ENCODE data around the gene REV1.
"Not testable (repeated sequence)": the region's sequence is repeated elsewhere in the genome, so short reads cannot be mapped to it uniquely, and the experiment has no call there.

The REV1 gene

DNA sequence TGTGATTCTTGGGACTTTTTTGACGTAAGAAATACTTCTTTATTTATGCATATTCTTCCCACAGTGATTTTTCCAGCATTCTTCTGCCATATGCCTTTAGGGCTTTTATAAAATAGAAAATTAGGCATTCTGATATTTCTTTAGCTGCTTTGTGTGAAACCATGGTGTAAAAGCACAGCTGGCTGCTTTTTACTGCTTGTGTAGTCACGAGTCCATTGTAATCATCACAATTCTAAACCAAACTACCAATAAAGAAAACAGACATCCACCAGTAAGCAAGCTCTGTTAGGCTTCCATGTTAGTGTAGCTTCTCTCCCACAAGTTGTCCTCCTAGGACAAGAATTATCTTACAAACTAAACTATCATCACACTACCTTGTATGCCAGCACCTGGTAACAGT lies 90.0 kb downstream of the REV1 start:
- DNase-seq, result no peak

DNA sequence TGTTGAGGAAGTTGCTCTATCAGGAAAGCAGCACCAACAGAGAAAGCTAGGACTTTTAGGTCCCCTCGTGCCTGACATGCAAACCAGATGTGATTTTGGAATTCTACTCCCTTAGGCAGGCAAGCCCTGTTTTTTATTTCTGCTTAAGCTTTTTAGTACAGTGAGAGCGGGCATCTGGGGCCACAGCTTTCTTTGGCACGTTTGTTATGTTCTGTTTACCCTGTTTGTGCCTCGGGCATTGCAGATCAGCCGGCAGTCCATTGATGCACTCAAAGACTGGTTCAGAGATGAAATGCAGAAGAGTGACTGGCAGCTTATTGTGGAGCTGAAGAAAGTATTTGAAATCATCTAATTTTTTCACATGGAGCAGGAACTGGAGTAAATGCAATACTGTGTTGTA lies 90.8 kb downstream of the REV1 start:
- DNase-seq, result no peak

DNA sequence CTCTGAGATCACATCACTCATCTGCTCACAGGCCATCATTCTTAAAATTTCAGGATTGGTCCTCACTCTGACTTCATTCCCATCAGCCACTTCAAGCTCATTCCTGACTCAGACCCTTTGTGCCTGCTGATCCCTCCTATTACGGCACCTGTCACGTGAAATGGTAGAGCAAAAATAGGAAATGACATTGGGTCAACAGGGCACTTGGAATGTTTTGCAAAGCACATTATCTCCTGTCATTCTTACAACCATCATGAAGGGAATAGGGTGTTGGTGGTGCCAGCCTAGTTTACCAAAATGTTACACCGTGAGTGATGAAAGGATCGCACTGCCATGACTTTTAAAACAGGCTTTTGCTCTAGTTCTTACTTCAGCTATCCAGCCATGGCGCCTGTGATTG lies 91.5 kb downstream of the REV1 start:
- DNase-seq, result no peak

DNA sequence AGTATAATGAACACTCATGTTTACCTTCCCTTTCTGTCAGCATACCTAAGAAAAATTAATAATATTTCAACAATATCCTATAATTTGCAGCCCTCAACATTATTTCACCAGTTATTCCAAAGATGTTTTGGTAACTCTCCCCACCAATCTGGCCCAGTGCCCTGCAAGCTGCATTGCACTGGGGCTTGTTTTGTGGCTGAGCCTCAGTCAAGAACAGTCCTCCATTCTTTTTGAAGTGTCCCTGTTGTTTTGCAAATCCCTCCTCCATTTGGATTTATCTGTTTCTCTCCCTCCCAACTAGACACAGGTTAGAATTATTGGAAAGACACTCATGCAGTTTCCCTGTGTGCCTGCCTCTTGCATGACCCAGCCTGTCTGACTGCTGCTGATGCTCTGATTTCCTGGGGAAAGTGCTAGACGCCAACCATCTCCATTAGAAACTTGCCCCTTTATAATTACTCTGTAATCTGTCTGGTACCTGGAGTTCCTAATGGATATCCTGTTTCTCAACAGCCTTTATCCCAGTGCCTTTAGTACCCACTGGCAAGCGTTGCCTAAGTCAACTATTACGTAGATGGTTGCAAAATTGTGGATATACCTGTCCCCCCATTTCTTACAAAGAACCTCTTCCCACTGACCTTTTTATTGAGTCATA lies 92.4 kb downstream of the REV1 start:
- DNase-seq, result no peak

DNA sequence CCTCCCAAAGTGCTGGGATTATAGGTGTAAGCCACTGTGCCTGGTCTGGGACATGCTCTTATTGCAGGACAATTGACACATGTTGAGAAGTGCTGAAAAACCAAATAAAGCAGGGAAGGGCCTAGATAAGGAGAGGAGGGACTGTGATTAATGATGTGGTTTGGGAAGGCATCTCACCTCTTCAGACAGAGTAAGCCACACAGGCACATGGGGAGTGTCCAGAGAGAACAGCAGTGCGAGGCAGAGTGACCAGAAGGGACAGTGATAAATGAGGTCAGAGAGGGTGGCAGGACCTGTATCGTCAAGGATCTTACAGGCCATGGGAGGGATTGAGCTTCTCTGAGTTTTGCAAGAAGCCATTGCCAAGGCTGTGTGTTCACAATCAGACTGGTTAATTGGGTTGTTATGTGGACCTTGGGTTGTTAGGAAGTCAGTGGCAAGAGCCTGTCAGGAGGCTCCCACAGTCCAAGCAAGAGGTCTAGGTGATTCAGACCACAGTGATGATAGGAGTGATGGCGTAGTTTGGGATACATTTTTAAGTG lies 94.2 kb downstream of the REV1 start:
- DNase-seq, result no peak

DNA sequence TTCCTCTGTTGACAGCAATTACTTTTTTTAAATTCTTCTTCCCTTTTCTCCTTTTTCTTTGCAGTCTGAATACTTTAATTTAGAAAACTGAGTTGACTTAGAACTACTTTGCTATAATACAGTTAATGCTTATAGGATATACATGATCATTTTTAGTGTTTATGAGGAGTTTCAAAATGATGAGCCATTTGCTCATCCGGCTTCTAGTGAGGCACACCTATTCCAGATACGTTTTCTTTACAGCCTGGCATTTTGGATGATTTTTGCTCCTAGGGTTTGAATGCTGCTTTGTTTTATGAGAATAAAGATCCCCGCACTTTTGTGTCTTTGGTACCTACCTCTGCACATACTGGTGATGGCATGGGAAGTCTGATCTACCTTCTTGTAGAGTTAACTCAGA lies 99.9 kb downstream of the REV1 start:
- DNase-seq, result no peak

DNA sequence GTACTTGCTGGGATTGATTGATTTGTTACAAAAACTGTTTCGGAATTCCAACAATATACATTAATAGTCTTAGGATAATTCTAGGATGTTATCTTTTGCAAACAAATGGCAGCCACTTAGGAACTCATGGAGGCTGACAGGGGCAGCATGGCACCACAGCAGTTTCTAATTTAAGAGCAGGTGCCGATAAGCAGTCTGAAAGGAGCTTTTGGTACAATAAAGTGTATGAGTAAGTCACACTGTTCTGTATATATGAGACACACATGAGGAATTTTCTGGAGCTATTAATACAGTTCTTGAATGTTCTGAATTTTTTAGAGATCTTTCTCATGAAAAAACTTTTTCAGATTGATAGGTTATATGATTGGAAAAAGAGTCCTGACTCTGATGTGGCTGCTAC lies 100.4 kb downstream of the REV1 start:
- no peak for DNase-seq

DNA sequence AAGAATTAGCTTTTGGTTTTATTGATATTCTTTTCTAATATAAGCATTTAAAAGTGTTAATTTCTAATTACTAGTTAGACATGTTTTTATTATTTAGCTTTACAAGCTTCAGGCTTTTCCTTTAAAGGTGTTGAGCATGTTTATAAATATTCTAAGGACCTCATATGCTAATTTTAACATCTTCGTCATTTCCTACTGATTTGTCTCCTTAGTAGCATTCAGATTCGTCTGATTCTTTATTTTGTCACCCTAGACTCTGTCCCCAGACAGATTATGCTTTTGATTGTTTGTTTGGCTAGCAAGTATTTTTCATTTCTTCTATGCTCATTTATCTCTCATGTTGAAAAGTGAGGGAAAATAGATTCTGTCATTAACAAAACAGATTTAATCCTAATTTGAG lies 100.9 kb downstream of the REV1 start:
- no peak for DNase-seq

DNA sequence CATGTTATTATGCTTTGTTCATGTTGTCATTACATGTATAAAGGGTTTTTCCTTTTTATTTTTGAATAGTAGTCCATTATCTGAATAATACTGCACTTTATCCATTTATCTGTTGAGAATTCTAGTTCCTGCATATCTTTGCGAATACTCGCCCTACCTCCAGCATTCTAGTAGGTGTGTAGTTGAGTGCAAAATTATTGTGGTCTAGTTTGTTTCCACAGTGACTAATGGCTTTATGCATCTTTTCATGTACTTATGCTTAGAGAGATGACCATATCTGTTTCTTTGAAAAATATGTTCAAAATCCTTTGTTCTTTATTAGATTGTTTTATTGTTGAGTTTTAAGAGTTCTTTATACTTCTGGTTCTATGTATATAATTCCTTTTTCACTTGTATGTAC lies 103.8 kb downstream of the REV1 start:
- no peak for DNase-seq

DNA sequence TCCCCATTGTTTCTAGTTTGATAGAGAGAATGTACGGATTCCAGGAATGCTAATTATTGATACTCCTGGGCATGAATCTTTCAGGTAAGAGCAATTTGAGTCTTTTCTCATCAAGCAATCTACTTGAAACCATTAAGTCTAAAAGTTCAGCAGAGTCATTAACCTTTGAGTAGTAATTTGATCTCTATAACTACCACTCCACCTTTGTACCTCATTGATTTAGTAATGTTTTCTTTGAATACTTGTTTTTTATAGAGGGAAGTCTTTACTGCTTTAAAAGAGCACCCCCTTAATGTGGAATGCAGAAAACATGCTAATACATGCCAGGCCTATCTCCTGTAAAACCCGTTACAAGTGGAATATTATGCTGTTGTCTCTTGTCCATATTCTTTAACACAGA lies 107.7 kb downstream of the REV1 start:
- DNase-seq, result no peak

DNA sequence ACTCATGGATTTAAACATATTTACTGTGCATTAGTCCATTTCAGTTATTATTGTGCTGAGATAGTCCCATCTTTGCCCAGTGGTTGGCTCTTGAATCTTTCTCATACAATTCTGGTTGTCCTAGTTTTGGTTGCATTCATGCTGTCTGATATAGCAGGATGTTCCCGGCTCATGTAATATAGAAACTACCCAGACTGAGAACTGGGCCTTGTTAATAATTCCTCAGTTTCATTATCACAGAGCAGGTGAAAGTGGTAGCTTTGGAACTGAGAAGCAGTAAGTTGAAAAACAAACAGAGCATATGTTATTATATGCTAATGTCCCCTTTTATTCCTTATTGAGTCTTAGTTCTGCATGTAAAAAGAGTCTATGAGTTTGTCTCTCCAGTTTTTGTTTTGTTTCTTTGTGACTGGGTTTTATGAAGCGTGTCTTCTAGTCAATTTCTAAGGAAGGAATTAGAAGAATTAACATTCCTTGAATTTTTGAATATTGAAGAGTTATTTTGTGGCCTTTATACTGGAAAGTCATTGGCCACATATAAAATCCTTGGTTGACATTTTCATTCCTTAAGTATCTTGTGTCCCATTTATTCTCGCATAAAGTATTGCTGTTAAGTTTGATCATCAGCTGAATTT lies 109.3 kb downstream of the REV1 start:
- DNase-seq, result no peak

DNA sequence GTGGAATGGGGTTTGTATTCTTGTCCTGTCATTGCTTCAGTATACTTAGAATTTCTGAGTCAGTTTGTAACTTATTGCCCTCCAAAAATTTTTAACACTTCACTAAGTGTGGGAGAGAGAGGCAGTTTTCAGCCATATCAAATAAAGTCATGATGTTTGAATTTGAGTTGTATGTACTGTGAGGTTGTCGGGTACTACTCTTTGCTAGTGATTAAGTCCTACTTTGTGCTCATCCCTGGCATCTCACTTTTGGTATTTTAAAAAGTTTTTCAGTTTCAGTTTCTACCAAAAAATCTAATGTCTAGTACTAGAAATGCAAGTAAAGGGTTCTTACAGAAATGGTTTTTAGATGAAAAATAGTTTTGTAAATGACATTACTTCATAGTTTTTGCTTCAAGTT lies 111.9 kb downstream of the REV1 start:
- DNase-seq, result no peak

DNA sequence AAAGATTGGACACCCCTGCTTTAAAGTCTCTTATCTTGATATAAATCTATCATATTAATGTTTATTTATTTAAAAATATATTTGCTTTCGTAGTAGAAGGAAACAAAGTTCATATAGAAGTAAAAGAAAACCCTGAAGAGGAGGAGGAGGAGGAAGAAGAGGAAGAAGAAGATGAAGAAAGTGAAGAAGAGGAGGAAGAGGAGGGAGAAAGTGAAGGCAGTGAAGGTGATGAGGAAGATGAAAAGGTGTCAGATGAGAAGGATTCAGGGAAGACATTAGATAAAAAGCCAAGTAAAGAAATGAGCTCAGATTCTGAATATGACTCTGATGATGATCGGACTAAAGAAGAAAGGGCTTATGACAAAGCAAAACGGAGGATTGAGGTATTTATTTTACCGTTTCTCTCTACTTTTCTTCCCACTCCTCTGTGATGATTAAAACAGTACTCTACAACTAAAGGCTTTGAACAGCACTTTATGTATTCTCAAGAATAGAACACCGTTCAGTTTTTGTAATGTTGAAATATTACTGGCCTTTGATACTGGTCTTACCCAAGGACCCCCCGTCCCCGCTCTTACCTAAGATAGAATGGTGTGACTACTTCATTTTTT lies 113.5 kb downstream of the REV1 start:
- DNase-seq, result no peak

DNA sequence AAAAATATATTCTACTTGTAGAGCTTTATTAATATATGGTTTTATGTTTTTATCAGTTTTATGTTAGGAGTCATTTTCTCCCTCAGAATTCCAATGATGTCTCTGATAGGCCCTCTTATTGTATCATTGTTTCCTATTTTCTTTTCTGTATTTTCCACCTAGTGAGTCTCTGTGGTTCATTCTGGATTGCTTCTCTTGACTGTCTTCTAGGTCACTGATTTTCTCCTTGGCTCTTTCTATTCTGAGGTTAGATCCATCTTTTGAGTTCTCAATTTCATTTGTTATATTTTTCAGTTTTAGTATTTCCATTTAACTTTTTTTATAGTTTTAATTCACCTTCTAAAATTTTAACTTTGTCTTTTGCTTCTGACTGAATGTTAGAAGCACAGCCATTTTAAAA lies 115.1 kb downstream of the REV1 start:
- DNase-seq, result no peak

DNA sequence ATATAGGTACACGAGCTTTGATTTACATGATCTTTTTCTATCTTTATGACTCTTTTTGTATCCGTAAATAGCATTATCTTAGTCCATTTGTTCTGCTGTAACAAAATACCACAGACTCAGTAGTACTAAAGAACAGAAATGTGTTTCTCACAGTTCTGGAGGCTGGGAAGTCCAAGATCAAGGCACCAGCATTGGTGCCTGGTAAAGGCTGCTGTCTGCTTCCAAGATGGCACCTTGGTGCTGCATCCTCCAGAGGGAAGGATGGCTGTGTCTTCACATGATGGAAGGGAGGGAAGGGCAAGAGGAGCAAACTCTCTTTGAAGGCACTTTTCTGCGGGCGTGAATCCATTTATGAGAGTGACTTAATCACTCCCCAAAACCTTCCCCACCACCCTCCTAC lies 116.7 kb downstream of the REV1 start:
- no peak for DNase-seq

DNA sequence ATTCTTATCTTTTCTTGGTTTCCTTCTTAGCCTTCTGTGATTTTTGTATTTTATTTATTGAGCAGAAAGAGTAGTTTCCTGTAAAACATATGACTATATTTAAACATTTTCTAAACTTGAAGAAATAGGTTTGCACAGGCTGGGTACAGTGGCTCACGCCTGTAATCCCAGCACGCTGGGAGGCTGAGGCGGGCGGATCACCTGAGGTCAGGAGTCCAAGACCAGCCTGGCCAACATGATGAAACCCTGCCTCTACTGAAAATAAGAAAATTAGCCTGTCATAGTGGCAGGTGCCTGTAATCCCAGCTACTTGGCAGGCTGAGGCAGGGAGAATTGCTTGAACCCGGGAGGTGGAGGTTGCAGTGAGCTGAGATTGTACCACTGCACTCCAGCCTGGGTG lies 121.0 kb downstream of the REV1 start:
- not testable (repeated sequence) for DNase-seq

DNA sequence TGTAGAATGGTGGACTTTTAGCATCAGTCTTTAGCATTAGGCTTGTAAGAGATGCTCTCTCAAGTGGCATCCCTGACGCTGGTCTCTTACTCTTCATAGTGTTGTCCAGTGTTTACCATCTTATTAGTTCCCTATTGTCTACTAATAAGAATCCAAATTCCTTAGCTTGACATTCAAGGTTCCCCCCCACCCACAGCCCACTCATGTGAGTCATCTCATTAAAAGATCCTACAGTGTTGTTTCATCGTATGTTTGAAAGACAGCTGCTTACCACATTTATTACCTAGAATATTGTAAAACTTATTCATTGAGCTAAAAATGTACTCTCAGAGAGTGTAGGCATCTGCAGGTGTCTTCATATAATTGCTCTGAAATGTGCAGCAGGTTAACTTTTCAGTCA lies 124.2 kb downstream of the REV1 start:
- DNase-seq, result no peak

DNA sequence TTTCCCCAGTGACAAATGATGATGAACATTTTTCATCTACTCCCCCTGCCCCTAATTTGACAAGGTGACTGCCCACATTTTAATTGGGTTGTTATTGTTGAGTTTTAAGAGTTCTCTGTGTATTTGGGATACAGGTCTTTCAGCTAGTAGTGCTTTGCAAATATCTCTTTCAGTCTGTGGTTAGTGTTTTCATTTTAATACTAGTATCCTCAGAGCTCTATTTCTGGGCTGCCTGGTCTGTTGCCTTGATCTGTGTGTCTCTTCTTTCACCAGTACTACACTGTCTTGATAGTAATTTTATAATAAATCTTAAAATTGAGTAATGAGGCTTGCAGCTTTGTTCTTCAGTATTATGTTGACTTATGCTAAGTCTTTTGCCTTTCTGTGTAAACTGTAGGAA lies 133.0 kb downstream of the REV1 start:
- no peak for DNase-seq

DNA sequence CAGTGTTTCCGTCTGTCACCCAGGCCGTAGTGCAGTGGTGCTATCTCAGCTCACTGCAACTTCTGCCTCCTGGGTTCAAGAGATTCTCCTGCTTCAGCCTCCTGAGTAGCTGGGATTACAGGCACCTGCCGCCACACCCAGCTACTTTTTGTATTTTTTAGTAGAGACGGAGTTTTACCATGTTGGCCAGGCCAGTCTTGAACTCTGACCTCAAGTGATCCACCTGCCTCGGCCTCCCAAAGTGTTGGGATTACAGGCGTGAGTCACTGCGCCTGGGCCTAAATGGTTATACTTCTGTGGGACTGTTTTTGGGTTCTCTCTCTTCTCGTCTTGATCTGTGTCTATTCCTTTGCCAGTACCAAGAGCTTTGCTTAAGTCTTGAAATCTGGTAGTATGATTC lies 135.0 kb downstream of the REV1 start:
- not testable (repeated sequence) for DNase-seq

DNA sequence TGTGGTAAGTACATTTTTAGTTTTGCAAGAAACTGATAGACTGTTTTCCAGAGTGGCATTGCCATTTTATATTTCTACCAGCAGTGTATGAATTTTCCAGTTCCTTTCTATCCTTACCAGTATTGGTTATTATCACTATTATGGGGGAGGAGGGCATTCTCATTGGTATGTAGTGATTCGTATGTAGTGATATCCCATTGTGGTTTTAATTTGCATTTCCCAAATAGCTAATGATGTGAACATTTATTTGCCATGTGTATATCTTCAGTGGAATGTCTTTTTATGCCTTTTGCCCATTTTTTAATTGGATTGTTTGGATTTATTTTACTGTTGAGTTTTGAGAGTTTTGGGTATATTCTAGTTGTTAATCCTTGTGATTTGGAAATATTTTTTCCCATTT lies 135.7 kb downstream of the REV1 start:
- DNase-seq, result no peak
